Dedifferentiated amniotic fluid mesenchymal stem cell (primary cell): ENCODE data around the gene TMEM74B.

ENCODE experiments used
- DNase-seq: peaks from one replicate; pipeline ENCODE4 v3.0.0-alpha.2; 2016; ENCODE audit errors: extremely low spot score

The TMEM74B gene

DNA sequence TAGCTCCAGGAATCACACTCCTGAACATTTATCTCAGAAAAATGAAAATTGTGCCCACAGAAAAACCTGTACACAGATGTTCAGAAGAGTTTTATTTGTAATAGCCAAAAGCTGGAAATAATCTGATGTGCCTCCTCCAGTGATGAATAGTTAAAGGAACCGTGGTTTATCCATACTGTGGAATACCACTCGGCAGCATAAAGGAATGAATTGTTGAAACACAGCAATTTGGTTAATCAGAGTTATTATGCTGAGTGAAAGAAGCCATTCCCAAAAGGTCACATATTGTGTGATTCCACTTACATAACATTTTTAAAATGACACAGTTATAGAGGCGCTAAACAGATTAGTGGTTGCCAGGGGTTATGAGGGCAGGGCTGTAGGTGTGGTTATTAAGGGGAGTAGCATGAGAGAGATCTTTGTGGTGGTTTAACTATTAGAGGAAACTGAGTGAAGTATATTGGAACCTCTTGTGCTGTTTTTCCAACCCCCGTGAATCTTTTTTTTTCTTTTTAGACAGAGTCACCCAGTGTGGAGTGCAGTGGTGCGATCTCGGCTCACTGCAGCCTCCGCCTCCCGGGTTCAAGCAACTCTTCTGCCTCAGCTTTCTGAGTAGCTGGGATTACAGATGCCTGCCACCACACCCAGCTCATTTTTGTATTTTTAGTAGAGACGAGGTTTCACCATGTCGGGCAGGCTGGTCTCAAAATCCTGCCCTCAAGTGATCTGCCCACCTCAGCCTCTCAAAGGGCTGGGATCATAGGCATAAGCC lies 40.2 kb downstream of the TMEM74B start:
- no peak for DNase-seq

DNA sequence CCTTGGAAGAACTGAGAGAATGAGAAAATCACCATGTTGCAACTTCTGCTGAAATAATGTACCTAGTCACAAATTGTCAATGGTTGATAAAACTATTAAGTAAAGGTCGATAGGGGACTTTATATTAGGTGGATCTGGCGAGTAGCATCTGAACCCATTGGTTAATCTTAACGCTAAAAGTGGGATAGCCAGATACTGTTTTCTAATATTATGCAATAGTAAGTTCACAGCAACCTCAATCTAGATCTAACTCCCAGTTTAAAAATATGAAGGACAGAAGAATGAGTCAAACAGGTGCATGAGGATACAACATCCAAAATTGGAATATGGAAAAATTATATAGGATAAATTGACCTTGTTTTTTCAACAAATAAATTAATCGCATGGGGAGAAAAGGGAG lies 47.5 kb downstream of the TMEM74B start:
- DNase-seq = no peak

DNA sequence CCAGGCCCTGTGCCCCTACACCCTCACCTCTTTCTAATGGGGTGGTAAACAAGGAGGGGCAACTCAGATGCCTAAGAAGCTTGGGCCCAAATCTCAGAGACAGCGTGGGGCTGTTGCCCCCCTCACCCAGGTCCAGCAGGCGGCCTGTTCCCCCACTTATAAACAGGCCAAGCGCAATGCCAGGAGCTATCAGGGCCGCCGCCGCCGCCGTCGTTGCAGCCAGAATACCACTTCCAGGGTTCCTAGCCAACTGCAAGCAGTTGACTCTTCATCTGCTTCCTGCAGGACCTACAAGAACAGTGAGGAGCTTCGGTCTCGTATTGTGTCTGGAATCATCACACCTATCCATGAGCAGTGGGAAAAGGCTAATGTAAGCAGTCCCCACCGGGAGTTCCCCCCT lies 49.9 kb downstream of the TMEM74B start:
- no peak for DNase-seq

DNA sequence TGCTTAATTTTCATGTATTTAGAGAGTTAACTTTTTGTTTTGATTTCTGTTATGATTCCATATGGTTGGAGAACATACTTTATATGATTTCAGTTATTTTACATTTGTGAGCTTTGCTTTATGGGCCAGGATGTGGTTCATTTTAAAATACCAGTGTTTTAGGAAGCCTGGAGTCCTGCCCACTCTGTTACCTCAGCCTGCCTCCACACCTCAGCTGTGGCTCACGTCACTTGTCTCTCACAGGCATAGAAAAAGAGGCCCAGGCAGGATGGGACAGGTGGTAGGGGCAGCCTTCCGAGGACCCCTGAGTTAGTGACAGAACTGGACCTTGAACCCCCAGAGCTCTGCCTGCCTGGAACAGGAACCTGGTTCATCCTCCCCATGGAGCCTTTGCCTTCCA lies 50.4 kb downstream of the TMEM74B start:
- DNase-seq = no peak

DNA sequence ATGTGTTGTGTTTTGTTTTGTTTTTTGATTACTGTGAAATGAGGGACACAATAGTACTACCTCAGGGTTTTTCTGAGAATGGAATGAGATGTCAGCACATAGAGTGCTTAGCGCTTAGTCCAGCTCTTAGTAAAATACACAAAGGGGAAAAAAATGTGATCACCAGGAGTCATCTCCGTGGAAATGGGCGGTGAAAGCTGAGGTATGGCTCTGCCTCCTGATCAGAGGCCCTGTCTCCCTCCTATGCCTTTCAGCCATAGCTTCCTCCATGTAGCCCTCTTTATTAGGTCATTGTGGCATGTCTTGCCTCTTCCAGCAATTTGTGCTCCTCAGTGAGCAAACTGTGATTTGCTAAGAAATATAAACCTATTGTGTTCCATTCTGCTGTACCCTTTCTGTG lies 53.4 kb downstream of the TMEM74B start:
- no peak for DNase-seq

DNA sequence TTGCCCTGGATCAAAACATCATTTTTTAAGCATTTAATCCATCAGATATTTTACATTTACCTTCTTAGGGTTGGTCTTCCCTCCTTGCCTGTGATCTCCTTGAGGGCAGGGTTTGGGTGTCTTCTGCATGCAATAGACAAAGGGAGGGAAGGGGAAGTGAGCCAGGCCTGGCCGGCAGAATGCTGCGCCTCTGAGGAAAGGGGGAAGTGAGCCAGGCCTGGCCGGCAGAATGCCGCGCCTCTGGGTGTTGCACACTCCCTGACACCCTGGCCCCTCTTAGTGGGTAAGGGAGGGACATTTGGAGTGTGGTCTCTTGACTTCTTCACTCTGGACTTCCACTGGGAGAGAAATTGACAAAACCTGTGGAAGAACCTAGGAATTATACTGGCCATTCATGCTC lies 53.9 kb downstream of the TMEM74B start:
- DNase-seq = no peak
